Measurements from ENCODE around the gene RUVBL2.

The RUVBL2 gene

GRCh38 chr19:48993175-48994034, at the start of gene RUVBL2, which contains the start of gene GYS1:
RUVBL2 (plus strand) TSS chr19:48993887; CDS start chr19:48993912, 25 bp downstream.
GYS1 (minus strand) TSS chr19:48993309; CDS start chr19:48993112, 197 bp downstream.
- DNase-seq (ENCODE audit: low spot score in 2 of 2): peak; percentile 97 to 100
- in situ Hi-C loops (cut with MboI; ENCODE audit: low sequenced_read_pairs): no loop called here
- Histone ChIP-seq H3K9me3 (no peaks in the 10 kb centered on the region), H3K4me1 (peaks cover 3% of the 10 kb centered on the region), H3K27me3 (ENCODE audit: low read depth) (no peaks in the 10 kb centered on the region), H3K36me3 (replicated peaks) (peaks cover 11% of the 10 kb centered on the region), H3K4me3 (peak within 1 kb of the TSS; percentile 72)

DNA sequence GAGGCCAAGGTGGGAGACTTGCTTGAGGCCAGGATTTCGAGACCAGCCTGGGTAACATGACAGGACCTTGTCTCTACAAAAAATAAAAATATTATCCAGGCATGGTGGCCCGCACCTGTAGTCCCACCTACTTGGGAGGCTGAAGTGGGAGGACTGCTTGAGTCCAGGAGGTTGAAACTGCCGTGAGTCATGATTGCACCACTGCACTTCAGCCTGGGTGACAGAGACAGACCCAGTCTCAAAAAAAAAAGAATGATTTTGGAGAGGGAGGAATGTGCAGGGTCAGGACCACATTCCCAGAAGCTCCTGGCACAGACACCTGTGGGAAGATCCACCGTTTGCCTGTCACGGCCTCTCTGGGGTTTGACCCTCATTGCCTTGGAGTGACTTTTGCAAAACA, 48.3 kb upstream of the RUVBL2 start:
- H3K9me3 ChIP-seq: peaks cover 7% of the 10 kb centered on the region; the same call in 1 of the 2 replicates
- H3K4me3 ChIP-seq: no peak overlapping the region
- in situ Hi-C loops (cut with MboI; ENCODE audit: low sequenced_read_pairs): no loop called here
- H3K4me1 ChIP-seq: no peaks in the 10 kb centered on the region
- H3K36me3 ChIP-seq (replicated peaks): no peaks in the 10 kb centered on the region
- no peak for DNase-seq (ENCODE audit: low spot score in 2 of 2)
- no peaks in the 10 kb centered on the region for H3K27me3 ChIP-seq (ENCODE audit: low read depth)

- no peaks in the 10 kb centered on the region for H3K4me1 ChIP-seq
- in situ Hi-C loops (cut with MboI; ENCODE audit: low sequenced_read_pairs): no loop called here
- H3K9me3 ChIP-seq: peaks cover 7% of the 10 kb centered on the region; the same call in 1 of the 2 replicates
- no peaks in the 10 kb centered on the region for H3K36me3 ChIP-seq (replicated peaks)
- H3K27me3 ChIP-seq (ENCODE audit: low read depth): no peaks in the 10 kb centered on the region
- DNase-seq (ENCODE audit: low spot score in 2 of 2): no peak
- no peak overlapping the region for H3K4me3 ChIP-seq
Observed at GRCh38 chr19:48945817-48946216, 47.9 kb upstream of the RUVBL2 start.

GRCh38 chr19:48946463-48947257, 47.0 kb upstream of the RUVBL2 start:
- Histone ChIP-seq H3K9me3 (peaks cover 7% of the 10 kb centered on the region; the same call in 1 of the 2 replicates), H3K36me3 (replicated peaks) (no peaks in the 10 kb centered on the region), H3K27me3 (ENCODE audit: low read depth) (no peaks in the 10 kb centered on the region), H3K4me3 (no peak overlapping the region), H3K4me1 (no peaks in the 10 kb centered on the region)
- DNase-seq (ENCODE audit: low spot score in 2 of 2): no peak
- in situ Hi-C loops (cut with MboI; ENCODE audit: low sequenced_read_pairs): no loop called here

GRCh38 chr19:48947258-48947542, 46.5 kb upstream of the RUVBL2 start:
- in situ Hi-C loops (cut with MboI; ENCODE audit: low sequenced_read_pairs): no loop called here
- H3K4me1 ChIP-seq: no peaks in the 10 kb centered on the region
- no peak overlapping the region for H3K4me3 ChIP-seq
- peaks cover 7% of the 10 kb centered on the region; the same call in 1 of the 2 replicates for H3K9me3 ChIP-seq
- no peaks in the 10 kb centered on the region for H3K36me3 ChIP-seq (replicated peaks)
- H3K27me3 ChIP-seq (ENCODE audit: low read depth): no peaks in the 10 kb centered on the region
- DNase-seq (ENCODE audit: low spot score in 2 of 2): no peak

DNA sequence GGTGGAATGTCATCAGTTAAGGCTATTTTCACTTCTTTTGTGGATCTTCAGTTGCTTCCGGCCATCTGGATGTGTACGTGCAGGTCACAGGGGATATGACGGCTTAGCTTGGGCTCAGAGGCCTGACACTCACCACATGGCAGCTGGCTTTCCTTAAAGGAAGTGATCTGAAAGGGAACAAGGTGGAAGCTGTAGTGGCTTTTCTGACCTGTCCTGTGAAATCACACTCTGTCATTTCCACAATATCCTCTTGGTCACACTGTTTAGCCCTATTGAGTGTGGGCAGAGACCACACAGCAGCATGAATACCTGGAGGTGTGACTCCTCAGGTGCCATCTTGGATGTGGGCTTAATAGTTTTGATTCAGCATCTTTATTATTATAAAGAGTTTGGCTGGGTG, 43.5 kb upstream of the RUVBL2 start:
- no peak for DNase-seq (ENCODE audit: low spot score in 2 of 2)
- in situ Hi-C loops (cut with MboI; ENCODE audit: low sequenced_read_pairs): no loop called here
- Histone ChIP-seq H3K4me3 (no peak overlapping the region), H3K4me1 (peaks cover 3% of the 10 kb centered on the region), H3K36me3 (replicated peaks) (no peaks in the 10 kb centered on the region), H3K9me3 (peaks cover 7% of the 10 kb centered on the region; the same call in 1 of the 2 replicates), H3K27me3 (ENCODE audit: low read depth) (no peaks in the 10 kb centered on the region)

GRCh38 chr19:48950830-48951519, 42.7 kb upstream of the RUVBL2 start:
- H3K36me3 ChIP-seq (replicated peaks): peaks cover 1% of the 10 kb centered on the region; the same call in 1 of the 2 replicates
- in situ Hi-C loops (cut with MboI; ENCODE audit: low sequenced_read_pairs): no loop called here
- no peaks in the 10 kb centered on the region for H3K27me3 ChIP-seq (ENCODE audit: low read depth)
- H3K9me3 ChIP-seq: peaks cover 7% of the 10 kb centered on the region; the same call in 1 of the 2 replicates
- H3K4me1 ChIP-seq: peaks cover 9% of the 10 kb centered on the region
- no peak overlapping the region for H3K4me3 ChIP-seq
- DNase-seq (ENCODE audit: low spot score in 2 of 2): no peak

DNA sequence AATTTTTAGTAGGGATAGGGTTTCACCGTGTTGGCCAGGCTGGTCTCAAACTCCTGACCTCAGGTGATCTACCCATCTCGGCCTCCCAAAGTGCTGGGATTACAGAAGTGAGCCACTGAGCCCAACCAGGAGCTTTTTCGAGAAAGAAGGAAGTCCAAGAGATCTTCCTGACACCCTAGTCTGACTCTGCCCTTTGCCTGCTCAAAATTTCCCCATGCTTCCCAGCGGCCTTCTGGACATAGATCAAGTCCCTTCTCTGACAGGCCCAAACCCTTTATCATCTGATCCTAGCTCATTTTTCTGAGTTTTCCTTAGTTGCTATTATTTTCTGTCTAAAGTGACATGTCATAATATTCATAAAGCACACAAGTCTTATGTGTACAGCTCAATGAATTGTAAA, 40.5 kb upstream of the RUVBL2 start:
- DNase-seq (ENCODE audit: low spot score in 2 of 2): no peak
- H3K36me3 ChIP-seq (replicated peaks): peaks cover 5% of the 10 kb centered on the region; the same call in 1 of the 2 replicates
- in situ Hi-C loops (cut with MboI; ENCODE audit: low sequenced_read_pairs): no loop called here
- H3K27me3 ChIP-seq (ENCODE audit: low read depth): no peaks in the 10 kb centered on the region
- no peaks in the 10 kb centered on the region for H3K9me3 ChIP-seq
- no peak overlapping the region for H3K4me3 ChIP-seq
- H3K4me1 ChIP-seq: peaks cover 9% of the 10 kb centered on the region

DNA sequence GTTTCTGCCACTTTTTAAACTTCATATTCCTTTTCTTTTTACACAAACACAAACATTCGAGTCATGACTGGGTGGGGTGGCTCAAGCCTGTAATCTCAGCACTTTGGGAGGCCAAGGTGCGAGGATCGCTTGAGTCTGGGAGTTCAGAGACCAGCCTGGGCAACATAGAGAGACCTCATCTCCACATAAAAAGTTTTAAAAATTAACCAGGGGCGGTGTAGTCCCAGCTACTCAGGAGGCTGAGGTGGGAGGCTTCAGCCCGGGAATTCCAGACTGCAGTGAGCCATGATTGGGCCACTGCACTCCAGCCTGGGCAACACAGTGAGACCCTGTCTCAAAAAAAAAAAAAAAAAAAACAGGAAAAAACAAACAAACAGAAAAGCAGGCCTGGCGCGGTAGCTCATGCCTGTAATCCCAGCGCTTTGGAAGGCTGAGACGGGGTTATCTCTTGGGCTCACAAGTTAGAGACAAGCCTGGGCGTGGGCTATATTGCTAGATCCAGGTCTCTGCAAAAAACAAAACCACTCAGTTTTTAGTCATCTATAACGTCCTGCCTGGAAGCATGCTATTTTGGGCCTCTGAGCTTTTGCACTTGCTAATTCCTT, 39.6 kb upstream of the RUVBL2 start:
- Histone ChIP-seq H3K27me3 (ENCODE audit: low read depth) (no peaks in the 10 kb centered on the region), H3K4me1 (peaks cover 9% of the 10 kb centered on the region), H3K4me3 (peak overlapping the region; percentile 94), H3K9me3 (no peaks in the 10 kb centered on the region), H3K36me3 (replicated peaks) (peaks cover 5% of the 10 kb centered on the region; the same call in 1 of the 2 replicates)
- in situ Hi-C loops (cut with MboI; ENCODE audit: low sequenced_read_pairs): no loop called here
- no peak for DNase-seq (ENCODE audit: low spot score in 2 of 2)

DNA sequence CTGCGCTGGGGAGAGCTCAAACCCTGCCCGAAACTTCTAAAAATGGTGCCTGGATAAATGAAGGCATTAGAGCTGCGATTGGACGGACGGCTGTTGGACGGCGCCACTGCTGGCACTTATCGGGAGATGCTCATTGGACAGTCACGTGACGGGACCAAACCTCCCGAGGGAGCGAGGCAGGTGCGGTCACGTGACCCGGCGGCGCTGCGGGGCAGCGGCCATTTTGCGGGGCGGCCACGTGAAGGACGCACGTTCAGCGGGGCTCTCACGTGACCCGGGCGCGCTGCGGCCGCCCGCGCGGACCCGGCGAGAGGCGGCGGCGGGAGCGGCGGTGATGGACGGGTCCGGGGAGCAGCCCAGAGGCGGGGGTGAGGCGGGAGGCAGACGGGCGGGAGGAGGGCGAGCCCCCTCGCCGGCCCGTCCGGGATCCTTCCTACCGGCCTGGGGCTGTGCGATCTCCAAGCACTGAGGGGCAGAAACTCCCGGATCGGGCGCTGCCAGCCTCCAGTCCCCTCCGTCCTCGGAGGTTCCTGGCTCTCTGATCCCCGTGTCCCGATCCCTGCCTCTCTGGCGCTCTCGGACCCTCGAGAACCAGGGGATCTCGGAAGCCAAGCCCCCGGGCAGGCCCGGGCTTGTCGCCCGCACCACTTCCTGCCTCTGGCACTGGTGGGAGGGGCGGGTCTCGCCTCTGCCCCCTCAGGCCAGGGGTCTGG, 38.9 kb upstream of the RUVBL2 start, which contains the start of gene BAX:
TSS of gene BAX (plus strand) at position 281 of the 713 bp plus-strand sequence. CDS start at position 335, 54 bp downstream.
- peak; percentile 96 to 99 for DNase-seq (ENCODE audit: low spot score in 2 of 2)
- peaks cover 5% of the 10 kb centered on the region; the same call in 1 of the 2 replicates for H3K36me3 ChIP-seq (replicated peaks)
- peak within 1 kb of the TSS; percentile 94 for H3K4me3 ChIP-seq
- H3K4me1 ChIP-seq: peaks cover 9% of the 10 kb centered on the region
- H3K9me3 ChIP-seq: no peaks in the 10 kb centered on the region
- in situ Hi-C loops (cut with MboI; ENCODE audit: low sequenced_read_pairs): no loop called here
- no peaks in the 10 kb centered on the region for H3K27me3 ChIP-seq (ENCODE audit: low read depth)

DNA sequence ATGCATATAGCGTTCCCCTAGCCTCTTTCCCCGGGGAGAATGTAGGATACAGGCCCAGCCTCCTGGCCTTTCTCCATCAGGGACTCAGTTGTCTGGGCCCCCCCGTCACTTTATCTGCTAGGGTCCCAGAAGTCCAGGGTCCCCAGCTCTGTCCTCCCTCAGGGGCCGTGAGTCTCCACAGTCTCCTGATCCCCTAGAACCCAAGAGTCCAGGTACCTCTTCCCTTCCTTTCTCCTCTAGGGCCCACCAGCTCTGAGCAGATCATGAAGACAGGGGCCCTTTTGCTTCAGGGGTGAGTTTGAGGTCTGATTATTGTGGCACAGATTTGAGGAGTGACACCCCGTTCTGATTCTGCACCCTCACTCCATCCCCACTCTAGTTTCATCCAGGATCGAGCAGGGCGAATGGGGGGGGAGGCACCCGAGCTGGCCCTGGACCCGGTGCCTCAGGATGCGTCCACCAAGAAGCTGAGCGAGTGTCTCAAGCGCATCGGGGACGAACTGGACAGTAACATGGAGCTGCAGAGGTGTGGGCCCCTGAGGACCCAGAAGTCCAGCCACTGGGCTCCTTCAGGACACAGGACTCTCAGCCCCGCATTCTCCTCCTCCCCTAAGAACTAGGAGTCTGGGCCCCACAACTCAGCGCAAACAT, 38.3 kb upstream of the RUVBL2 start:
- in situ Hi-C loops (cut with MboI; ENCODE audit: low sequenced_read_pairs): no loop called here
- DNase-seq (ENCODE audit: low spot score in 2 of 2): no peak

DNA sequence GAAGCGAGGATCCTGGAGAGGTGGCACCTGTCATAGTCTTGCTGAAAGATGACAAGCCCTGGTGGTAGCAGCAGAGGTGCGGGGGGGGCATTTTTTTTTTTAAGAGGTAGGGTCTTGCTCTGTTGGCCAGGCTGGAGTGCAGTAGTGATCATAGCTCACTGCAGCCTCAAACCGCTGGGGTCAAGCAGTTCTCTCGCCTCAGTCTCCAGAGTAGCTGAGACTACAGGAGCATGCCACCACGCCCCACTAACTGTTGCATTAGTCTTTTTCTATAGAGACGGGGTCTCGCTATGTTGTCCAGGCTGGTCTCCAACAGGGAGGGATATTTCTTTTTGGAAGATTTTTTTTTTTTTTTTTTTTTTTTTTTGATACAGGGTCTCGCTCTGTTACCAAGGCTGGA, 35.7 kb upstream of the RUVBL2 start:
- Histone ChIP-seq H3K4me3 (no peak overlapping the region), H3K36me3 (replicated peaks) (peaks cover 5% of the 10 kb centered on the region; the same call in 1 of the 2 replicates), H3K9me3 (no peaks in the 10 kb centered on the region), H3K4me1 (peaks cover 9% of the 10 kb centered on the region), H3K27me3 (ENCODE audit: low read depth) (no peaks in the 10 kb centered on the region)
- no peak for DNase-seq (ENCODE audit: low spot score in 2 of 2)
- in situ Hi-C loops (cut with MboI; ENCODE audit: low sequenced_read_pairs): no loop called here

More for the DNA sequence above, 38.3 kb upstream of the RUVBL2 start:
- peaks cover 9% of the 10 kb centered on the region for H3K4me1 ChIP-seq
- peaks cover 5% of the 10 kb centered on the region; the same call in 1 of the 2 replicates for H3K36me3 ChIP-seq (replicated peaks)
- H3K27me3 ChIP-seq (ENCODE audit: low read depth): no peaks in the 10 kb centered on the region
- H3K9me3 ChIP-seq: no peaks in the 10 kb centered on the region
- H3K4me3 ChIP-seq: peak overlapping the region; percentile 94

Data from HAP-1 (cell line).